LHCN-M2 (cell line): ENCODE data around the gene PFKFB2. TPM values are rescaled to one million over a fixed set of nuclear protein-coding genes. Genes with fewer than 3 reads are reported as not detected.

ENCODE experiments used
- DNase-seq: peaks from one replicate; pipeline ENCODE4 v3.0.0-alpha.2; 2012; ENCODE audit warnings: low read depth
- total RNA-seq: library from RNA; depleted of rRNA; stranded (reverse); fragments of >200 nt; gene quantifications from 2 replicates; pipeline ENCODE4 v1.2.3, GENCODE V29; 2014

Gene PFKFB2
- total RNA-seq, 1 experiment from 2014 or later = 3.0 TPM

DNA sequence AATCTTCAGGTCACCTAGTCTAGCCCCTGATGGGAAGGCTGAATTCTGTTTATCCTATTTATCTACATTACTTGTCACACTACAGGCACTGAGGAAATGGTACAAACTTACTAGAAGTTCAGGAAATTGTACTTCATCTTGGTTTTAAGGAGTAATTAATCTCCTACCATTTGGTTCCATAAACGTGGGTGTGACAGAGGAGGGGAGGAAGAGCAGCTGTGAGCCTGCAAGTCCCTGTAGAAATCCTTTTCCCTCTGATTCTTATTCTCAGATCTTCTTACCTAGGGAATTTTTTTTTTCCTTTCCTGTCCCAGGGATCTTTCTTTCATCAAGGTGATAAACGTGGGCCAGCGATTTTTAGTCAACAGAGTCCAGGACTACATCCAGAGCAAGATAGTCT is 14.1 kb downstream of the PFKFB2 start:
- no peak for DNase-seq

GRCh38 chr1:207067665-207068064 is 14.6 kb downstream of the PFKFB2 start:
- no peak for DNase-seq

DNA sequence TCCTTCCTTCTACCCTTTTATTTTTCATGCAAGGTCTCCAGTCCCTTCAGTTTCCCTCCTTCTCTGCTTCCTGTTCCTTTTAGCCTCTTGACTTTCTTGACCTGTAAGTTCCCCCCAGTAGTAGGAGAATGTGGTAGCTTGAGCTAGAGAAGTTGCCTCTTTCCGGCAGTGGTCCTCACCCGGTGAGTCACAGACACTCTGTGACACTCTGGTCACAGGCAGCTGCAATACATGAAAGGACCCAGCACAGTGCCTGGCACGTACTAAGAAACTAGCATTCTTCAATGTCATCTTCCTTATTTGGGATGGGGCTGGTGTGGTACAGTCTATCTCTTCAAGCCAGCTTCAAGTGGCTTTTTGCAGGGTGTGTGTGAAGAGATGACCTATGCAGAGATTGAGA is 16.0 kb downstream of the PFKFB2 start:
- no peak for DNase-seq

GRCh38 chr1:207069858-207070506 is 16.9 kb downstream of the PFKFB2 start:
- no peak for DNase-seq

GRCh38 chr1:207070811-207071210 is 17.7 kb downstream of the PFKFB2 start:
- no peak for DNase-seq

- DNase-seq = no peak
Observed at GRCh38 chr1:207071426-207071825, 18.4 kb downstream of the PFKFB2 start.

GRCh38 chr1:207072233-207072632 is 19.2 kb downstream of the PFKFB2 start:
- DNase-seq = no peak

- DNase-seq = peak; percentile 22
Observed at GRCh38 chr1:207073906-207074820, 21.1 kb downstream of the PFKFB2 start.

DNA sequence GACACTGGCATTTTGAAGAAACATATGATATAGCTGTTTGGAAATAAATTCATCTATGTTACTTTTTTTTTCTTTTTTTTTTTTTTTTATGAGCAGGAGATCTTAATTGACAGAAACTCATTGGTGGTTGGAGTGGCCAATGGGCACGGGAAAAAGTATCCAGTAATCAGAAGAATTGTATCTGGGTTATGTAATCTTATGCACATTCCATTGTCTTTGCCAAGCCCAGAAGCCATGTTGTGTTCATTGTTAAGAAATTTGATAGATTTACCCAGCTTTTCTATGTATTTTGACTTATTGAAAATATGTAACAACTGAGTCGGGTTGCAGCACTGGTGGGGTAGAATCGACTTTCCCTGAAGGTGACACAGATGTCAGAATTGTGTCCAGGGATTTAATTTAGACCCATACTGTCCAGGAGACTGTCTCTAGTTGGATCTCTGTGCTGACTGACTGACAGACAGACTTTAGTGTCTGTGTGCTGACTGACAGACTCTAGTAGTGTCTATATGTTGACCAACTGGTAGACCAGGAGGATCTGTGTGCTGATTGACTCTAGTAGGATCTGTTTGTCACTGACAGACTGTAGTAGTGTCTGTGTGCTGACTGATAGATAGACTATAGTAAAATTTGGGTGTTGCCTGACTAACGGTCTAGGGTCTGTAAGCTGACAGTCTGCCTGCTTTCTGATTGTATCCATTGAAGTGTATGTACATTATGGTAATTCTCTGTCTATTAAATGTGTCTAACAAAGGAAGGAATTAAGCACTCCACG is 23.3 kb downstream of the PFKFB2 start:
- no peak for DNase-seq

DNA sequence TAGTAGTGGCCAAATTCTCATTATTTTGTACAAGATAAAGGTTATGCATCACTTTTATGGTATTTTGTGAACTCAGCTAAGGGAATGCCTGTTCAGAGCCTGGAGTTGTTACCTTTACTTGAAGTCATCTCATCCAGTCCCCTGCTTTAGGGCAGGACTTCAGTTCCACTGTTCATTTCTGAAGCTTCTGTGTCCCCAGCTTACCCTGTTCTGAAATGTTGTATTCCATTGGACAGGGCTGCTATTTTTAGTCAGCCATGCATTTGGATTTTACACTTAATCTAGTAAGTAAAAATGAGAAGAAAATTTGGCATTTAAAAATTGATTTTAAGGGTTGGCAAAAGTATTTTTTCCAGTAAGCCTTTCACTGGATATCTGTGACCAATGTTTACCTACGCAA is 23.9 kb downstream of the PFKFB2 start:
- no peak for DNase-seq

GRCh38 chr1:207077470-207078377 is 24.6 kb downstream of the PFKFB2 start:
- DNase-seq = peak; percentile 73

DNA sequence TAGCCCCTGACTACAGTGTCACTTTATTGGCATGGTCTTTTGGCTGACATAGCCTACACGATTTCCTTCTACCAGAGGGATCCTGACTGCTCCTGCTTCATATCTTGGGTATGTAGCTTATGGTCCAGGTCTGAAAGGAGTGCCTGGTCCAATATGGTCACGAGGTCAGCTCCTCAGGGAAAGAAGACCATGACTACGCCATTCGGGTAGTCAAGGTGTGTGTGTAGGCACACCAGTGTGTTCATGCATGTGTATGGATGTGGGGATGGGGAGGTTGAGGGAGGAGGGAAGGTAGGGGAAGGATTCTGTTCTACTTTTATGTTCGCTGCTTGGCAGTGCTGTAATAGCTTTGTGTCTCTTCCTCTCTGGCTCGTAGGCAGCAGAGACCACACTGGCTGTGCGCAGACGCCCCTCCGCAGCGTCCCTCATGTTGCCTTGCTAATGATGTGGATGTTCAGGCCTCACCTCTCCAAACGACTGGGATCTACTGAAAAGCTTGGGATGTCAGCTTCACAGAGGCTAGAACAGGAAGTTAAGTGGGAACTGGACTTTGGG is 25.6 kb downstream of the PFKFB2 start:
- DNase-seq = no peak

DNA sequence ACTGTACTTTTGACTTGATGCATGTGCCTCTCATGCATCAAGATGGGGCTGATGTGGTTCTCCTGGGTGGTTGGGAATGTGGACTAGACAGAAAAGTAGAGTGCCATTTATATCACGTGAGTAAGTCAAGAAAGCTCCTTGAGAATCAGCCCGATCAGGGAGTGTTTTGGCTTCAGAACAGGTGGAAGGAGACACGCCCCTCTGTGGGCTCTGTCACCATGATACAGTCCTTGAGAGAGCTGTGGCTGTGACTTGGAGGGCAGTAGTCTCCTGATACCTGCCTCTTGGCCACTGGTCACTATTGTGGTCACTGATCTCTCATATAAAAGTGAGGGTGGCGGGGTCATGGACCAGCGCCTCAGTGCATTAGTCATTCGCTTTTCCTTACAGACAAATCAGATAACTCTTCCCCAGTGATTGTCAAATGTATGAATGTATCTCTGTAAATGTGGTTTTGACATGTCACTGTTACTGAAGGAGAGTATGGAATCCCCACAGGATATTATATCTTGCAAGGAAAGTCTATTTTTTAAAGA is 26.7 kb downstream of the PFKFB2 start:
- DNase-seq = no peak

- no peak for DNase-seq
Observed at GRCh38 chr1:207081088-207081487, 28.0 kb downstream of the PFKFB2 start.

DNA sequence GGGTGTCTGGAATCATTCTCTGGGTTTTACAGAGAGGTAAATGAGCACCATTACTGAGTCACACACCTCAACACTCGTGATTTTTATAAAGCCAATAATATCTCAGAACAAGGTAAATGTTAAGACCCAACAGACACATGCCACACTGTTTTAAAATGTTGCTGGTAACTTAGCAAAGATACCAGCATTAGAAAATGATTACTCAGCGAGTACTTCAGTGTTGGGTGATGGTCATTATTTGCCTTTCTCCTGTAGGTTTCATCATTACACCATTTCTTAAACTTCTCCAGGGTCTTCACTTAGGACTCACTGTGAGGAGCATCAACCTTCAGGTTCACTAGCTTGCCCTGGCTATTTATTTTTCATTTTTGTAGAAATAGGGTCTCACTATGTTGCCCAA is 28.7 kb downstream of the PFKFB2 start:
- DNase-seq = no peak

GRCh38 chr1:207084232-207084631 is 31.2 kb downstream of the PFKFB2 start:
- no peak for DNase-seq

GRCh38 chr1:207084701-207085180 is 31.7 kb downstream of the PFKFB2 start:
- DNase-seq = peak; percentile 53

- no peak for DNase-seq
Observed at GRCh38 chr1:207085887-207086286, 32.8 kb downstream of the PFKFB2 start.

GRCh38 chr1:207088161-207088560 is 35.1 kb downstream of the PFKFB2 start:
- no peak for DNase-seq
